A549 treated with AZD9567 at 1 μM for 4 hours (cell line): ENCODE results near the gene S100A11. TPM values are rescaled to one million over a fixed set of nuclear protein-coding genes. Genes with fewer than 3 reads are reported as not detected.

Experiments
- total RNA-seq: library from RNA; stranded (reverse); fragments of 200-300 nt; extraction: Qiagen RNA extraction; gene quantifications from 5 replicates; pipeline ENCODE4 v1.2.3, GENCODE V29; 2022; ENCODE audit not compliant: insufficient read depth

The S100A11 gene
- total RNA-seq, result 1,473 to 1,950 TPM (median 1,812 TPM) in 5 replicates

GRCh38 chr1:152036267-152037216, at the start of gene S100A11:
Gene S100A11, minus strand, starts transcription at chr1:152037004. Its CDS starts 89 bp downstream, at chr1:152036915.

DNA sequence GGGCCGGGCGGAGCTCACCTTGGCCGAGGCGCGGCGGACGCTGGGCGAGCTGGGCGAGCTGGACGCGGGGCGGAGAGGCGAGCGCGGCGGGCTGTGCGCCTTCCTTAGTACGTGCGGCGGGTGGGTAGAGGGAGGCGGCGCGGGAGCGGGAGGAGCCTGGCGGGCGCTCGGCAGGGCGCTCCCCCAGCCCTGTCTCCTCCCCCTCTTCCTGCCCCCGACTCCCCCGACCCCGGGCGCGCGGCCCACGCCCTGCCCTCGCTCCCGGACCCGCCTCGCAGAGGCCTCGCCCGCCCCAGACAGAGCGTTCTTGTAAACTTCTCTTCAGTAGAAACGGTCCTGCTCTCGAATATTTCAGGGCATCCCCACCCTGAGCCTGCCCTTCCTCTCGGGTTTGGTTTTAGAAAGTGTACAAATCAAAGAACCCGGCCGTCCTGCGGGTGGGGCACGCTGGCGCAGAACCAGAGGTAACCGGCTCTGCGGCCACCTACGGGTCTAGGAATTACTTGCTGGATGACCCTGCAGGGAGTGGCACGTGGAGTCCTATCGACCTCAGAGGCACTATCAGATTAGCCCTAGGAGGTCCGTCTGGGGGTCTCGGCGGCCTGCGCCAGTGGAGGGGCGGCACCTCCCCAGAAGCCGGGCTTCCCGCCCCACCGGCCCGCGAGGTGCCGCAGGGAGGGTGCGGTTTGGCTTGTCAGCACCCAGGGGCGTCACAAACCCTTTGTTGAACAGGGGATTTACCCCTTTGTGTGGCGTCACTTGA, 42.9 kb downstream of the S100A11 start, which contains the start of gene S100A10:
TSS of gene S100A10 (minus strand) at position 126 of the 763 bp plus-strand sequence. CDS start 7,629 bp downstream, outside the sequence.

Other genes with a start within 250 kb of the S100A11 start
- 5.5 to 7.5 TPM (median 6.2 TPM) in 5 replicates for gene TDRKH, start 246.5 kb downstream of the S100A11 start, total RNA-seq
- gene LINGO4, start 231.6 kb downstream of the S100A11 start, total RNA-seq, result not detected in 5 replicates
- gene RORC, start 205.2 kb downstream of the S100A11 start, total RNA-seq, result 0.03 to 0.08 TPM in 2 of 5 replicates, not detected in the others
- 0.05 TPM in 1 of 5 replicates, not detected in the others for gene C2CD4D, start 197.2 kb downstream of the S100A11 start, total RNA-seq
- gene THEM5, start 183.3 kb downstream of the S100A11 start, total RNA-seq, result not detected in 5 replicates
- 13.7 to 16.3 TPM (median 13.9 TPM) in 5 replicates for gene THEM4, start 127.5 kb downstream of the S100A11 start, total RNA-seq
- gene S100A10, start 43.1 kb downstream of the S100A11 start, total RNA-seq, result 1,980 to 2,581 TPM (median 2,289 TPM) in 5 replicates
- gene TCHHL1, start 52.1 kb upstream of the S100A11 start, total RNA-seq, result not detected in 5 replicates
- 0.22 to 0.33 TPM (median 0.25 TPM) in 4 of 5 replicates, not detected in the other for gene TCHH, start 78.4 kb upstream of the S100A11 start, total RNA-seq
- 0.02 TPM in 1 of 5 replicates, not detected in the others for gene RPTN, start 122.2 kb upstream of the S100A11 start, total RNA-seq
- gene HRNR, start 187.2 kb upstream of the S100A11 start, total RNA-seq, result 0.01 TPM in 1 of 5 replicates, not detected in the others